Common myeloid progenitor, CD34-positive (primary cell): ENCODE measurements around the gene ZSCAN10. TPM values are rescaled to one million over a fixed set of nuclear protein-coding genes. Genes with fewer than 3 reads are reported as not detected.

ENCODE experiments used
- CTCF ChIA-PET: fragments of 350-600 bp; sonication (Branson Sonifier 250); formaldehyde crosslinking; loops from one replicate; lab custom pipeline; 2021; ENCODE audit warnings: antibody characterized with exemption; lab: Charles Lee
- POLR2A ChIA-PET: fragments of 350-600 bp; sonication (Branson Sonifier 250); formaldehyde crosslinking; loops from one replicate; lab custom pipeline; 2021; ENCODE audit warnings: antibody characterized with exemption; lab: Charles Lee
- DNase-seq, 3 donors: peaks; one replicate each; pipeline versions ENCODE4 v3.0.0 to v3.0.0-alpha.2; 2013
- H3K27ac ChIP-seq, 2 experiments: 1 replicate in 1 of 2; 2 replicates in 1 of 2; pipeline ENCODE4 v1.7.0; 2013; ENCODE audit warnings: inconsistent platforms in 2 of 2, low read length in 2 of 2, mild to moderate bottlenecking in 2 of 2, low read depth in 1 of 2, moderate library complexity in 1 of 2; ENCODE audit not compliant: severe bottlenecking in 2 of 2, insufficient read depth in 1 of 2, poor library complexity in 1 of 2
- H3K27me3 ChIP-seq, 5 experiments: replicated peaks in 2 of 5; 1 replicate in 3 of 5; 2 replicates in 2 of 5; pipeline versions ENCODE4 v1.6.1 to v1.7.0; 2013; ENCODE audit warnings: low read length in 4 of 5, mild to moderate bottlenecking in 2 of 5, moderate library complexity in 2 of 5, inconsistent platforms in 1 of 5; ENCODE audit not compliant: insufficient read depth in 5 of 5, control insufficient read depth in 4 of 5
- H3K36me3 ChIP-seq, 4 experiments: 1 replicate in 2 of 4; 2 replicates in 2 of 4; pipeline versions ENCODE4 v1.6.1 to v1.7.0; 2013; ENCODE audit warnings: low read length in 3 of 4, control low read depth in 1 of 4, mild to moderate bottlenecking in 1 of 4; ENCODE audit not compliant: control insufficient read depth in 4 of 4, insufficient read depth in 4 of 4
- H3K4me1 ChIP-seq, 4 experiments: 1 replicate in 3 of 4; 2 replicates in 1 of 4; pipeline versions ENCODE4 v1.6.1 to v1.7.1; 2013; ENCODE audit warnings: low read length in 3 of 4, mild to moderate bottlenecking in 3 of 4, control low read depth in 1 of 4, inconsistent platforms in 1 of 4, moderate library complexity in 1 of 4; ENCODE audit not compliant: control insufficient read depth in 4 of 4, insufficient read depth in 4 of 4; ENCODE audit errors: control extremely low read depth in 1 of 4
- H3K4me3 ChIP-seq, 7 experiments: 1 replicate in 4 of 7; 2 replicates in 3 of 7; pipeline versions ENCODE4 v1.5.1 to v1.7.0; 2013; ENCODE audit warnings: mild to moderate bottlenecking in 7 of 7, low read length in 6 of 7, moderate library complexity in 6 of 7, inconsistent platforms in 2 of 7, low read depth in 2 of 7, control low read depth in 1 of 7; ENCODE audit not compliant: insufficient read depth in 4 of 7, control insufficient read depth in 1 of 7; ENCODE audit errors: extremely low read depth in 1 of 7
- H3K9me3 ChIP-seq, 5 experiments: 1 replicate in 4 of 5; 2 replicates in 1 of 5; pipeline versions ENCODE4 v1.6.1 to v1.7.1; 2013; ENCODE audit warnings: low read length in 4 of 5, mild to moderate bottlenecking in 2 of 5, inconsistent platforms in 1 of 5, low read depth in 1 of 5, moderate library complexity in 1 of 5; ENCODE audit not compliant: control insufficient read depth in 4 of 5, insufficient read depth in 2 of 5; ENCODE audit errors: control extremely low read depth in 1 of 5
- WGBS: methylation state at CpG from one replicate; pipeline ENCODE4 v1.1.5; 2013; ENCODE audit not compliant: insufficient coverage; 5-methylcytosine and 5-hydroxymethylcytosine counted together
- polyA plus RNA-seq: library from polyadenylated mRNA; unstranded; fragments of 120-200 nt; gene quantifications from one replicate; pipeline ENCODE4 v1.2.1, GENCODE V29; 2013

The ZSCAN10 gene
- not detected for polyA plus RNA-seq

GRCh38 chr16:3098459-3099394 lies at the start of gene ZSCAN10:
Gene ZSCAN10 (minus strand): TSS chr16:3099294. CDS start chr16:3092937, 6,357 bp downstream.
- H3K27ac ChIP-seq, result no peak within 1 kb of the TSS
- H3K4me1 ChIP-seq, result peaks cover 10 to 41% (median 35%) of the 10 kb centered on the region in 4 experiments
- H3K9me3 ChIP-seq, result no peaks in the 10 kb centered on the region
- H3K36me3 ChIP-seq, result no peaks in the 10 kb centered on the region
- no peak for DNase-seq
- ChIA-PET CTCF (interaction anchor here (1.2 to 8.2 kb wide), 8 partner anchors 8 to 68 kb away, joined by 3 to 103 read pairs (median 8); no protein-coding TSS in a partner anchor), POLR2A (interaction anchor here (0.5 kb wide), 1 partner anchor 59 kb away, joined by 5 read pairs; no protein-coding TSS in a partner anchor)
- H3K27me3 ChIP-seq, result no peaks in the 10 kb centered on the region
- 80% methylated on average over 15 of the region's 21 CpGs for WGBS
- H3K4me3 ChIP-seq, result peak within 1 kb of the TSS in 6 of 7 experiments; percentile 9 to 59 (median 41)

- no peaks in the 10 kb centered on the region for H3K27me3 ChIP-seq
- POLR2A ChIA-PET, result no interaction called here
These were observed 49.4 kb upstream of the ZSCAN10 start for GRCh38 chr16:3148256-3149192.

DNA sequence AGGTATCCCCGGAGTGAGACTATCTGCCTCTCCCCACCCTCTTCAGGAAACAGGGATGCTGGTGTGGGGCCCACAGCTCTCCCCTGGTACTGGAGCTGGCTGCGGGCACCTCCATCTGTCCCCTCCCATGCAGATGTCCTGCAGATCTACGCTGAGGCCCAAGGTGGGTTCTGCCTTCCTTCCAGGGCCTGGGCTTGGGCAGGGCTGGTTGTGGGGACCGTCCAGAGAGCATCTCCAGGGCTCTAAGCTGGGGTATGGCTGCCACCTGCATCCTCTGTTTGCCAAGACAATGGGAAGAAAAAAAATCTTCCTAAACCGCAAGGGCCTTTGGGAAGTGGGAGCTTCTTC lies 48.6 kb upstream of the ZSCAN10 start:
- peaks cover 0 to 23% (median 16%) of the 10 kb centered on the region in 4 experiments for H3K4me1 ChIP-seq
- H3K27ac ChIP-seq, result no peak overlapping the region
- 94% methylated on average over 5 of the region's 5 CpGs for WGBS
- no peak for DNase-seq
- H3K4me3 ChIP-seq, result no peak overlapping the region
- ChIA-PET CTCF (interaction anchor here (0.7 to 9.3 kb wide), 8 partner anchors 8 to 316 kb away, joined by 3 to 121 read pairs (median 4); partner anchors contain the start of gene ZNF213), POLR2A (interaction anchor here (1.6 kb wide), 1 partner anchor 13 kb away, joined by 3 read pairs; the partner anchor contains the start of gene ZNF213)
- H3K36me3 ChIP-seq, result peaks cover 0 to 6% (median 2%) of the 10 kb centered on the region in 4 experiments
- no peaks in the 10 kb centered on the region for H3K9me3 ChIP-seq
- H3K27me3 ChIP-seq, result no peaks in the 10 kb centered on the region

More at GRCh38 chr16:3148256-3149192, 49.4 kb upstream of the ZSCAN10 start:
- CTCF ChIA-PET, result interaction anchor here (0.7 to 9.3 kb wide), 9 partner anchors 8 to 315 kb away, joined by 3 to 121 read pairs (median 5); partner anchors contain the start of gene ZNF213
- 97% methylated on average over 8 of the region's 13 CpGs for WGBS
- Histone ChIP-seq H3K27ac (no peak overlapping the region), H3K36me3 (no peaks in the 10 kb centered on the region), H3K9me3 (no peaks in the 10 kb centered on the region), H3K4me3 (no peak overlapping the region), H3K4me1 (peaks cover 0 to 23% (median 16%) of the 10 kb centered on the region in 4 experiments)
- DNase-seq, result no peak

DNA sequence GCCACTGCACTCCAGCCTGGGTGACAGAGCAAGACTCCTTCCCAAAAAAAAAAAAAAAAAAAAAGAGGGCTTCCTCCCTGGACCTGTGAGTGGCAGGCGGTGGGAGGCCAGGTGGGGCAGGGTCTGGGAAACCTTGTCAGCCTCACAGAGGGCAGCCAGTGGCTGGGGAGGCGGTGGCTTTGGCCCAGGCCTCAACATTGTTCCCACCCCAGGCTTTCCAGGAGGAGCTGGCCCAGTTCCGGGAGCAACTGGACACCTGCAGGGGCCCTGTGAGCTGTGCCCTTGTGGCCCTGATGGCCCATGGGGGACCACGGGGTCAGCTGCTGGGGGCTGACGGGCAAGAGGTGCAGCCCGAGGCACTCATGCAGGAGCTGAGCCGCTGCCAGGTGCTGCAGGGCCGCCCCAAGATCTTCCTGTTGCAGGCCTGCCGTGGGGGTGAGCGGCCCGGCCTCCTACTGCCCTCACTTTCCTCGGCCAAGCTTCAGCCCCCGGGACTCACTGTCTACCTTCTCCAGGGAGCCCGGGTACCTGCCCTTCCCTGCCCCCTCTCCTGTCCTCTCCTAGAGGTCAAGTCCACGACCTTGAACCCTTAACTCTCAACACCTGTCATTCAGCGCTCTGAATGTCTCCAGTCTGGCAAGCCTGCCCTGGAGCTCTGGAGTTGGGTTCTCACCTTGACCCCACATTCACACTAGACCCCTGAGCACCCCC lies 48.1 kb upstream of the ZSCAN10 start:
- no peak for DNase-seq
- H3K4me1 ChIP-seq, result peaks cover 0 to 20% (median 16%) of the 10 kb centered on the region in 4 experiments
- no peaks in the 10 kb centered on the region for H3K9me3 ChIP-seq
- no peaks in the 10 kb centered on the region for H3K27me3 ChIP-seq
- H3K4me3 ChIP-seq, result no peak overlapping the region
- H3K27ac ChIP-seq, result no peak overlapping the region
- ChIA-PET POLR2A (interaction anchor here (1.6 kb wide), 1 partner anchor 12 kb away, joined by 3 read pairs; the partner anchor contains the start of gene ZNF213), CTCF (interaction anchor here (1.2 to 9.3 kb wide), 5 partner anchors 7 to 116 kb away, joined by 3 to 121 read pairs (median 4); partner anchors contain the start of gene ZNF213)
- peaks cover 0 to 11% (median 4%) of the 10 kb centered on the region in 4 experiments for H3K36me3 ChIP-seq
- 94% methylated on average over 15 of the region's 16 CpGs for WGBS

DNA sequence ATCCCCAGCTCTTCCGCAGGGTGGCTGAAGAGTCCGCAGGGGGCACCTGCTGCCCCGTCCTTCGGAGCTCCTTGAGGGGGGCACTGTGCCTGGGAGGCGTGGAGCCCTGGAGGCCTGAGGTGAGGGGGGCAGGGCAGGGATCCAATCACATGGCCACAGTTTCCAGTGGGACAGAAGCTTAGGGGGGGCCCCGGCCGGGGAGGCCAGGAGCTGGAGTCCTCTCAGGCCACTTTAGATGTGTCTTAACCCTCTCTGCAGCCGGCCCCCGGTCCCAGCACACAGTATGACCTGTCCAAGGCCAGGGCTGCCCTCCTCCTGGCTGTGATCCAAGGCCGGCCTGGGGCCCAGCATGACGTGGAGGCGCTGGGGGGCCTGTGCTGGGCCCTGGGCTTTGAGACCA lies 46.6 kb upstream of the ZSCAN10 start:
- Histone ChIP-seq H3K9me3 (no peaks in the 10 kb centered on the region), H3K27me3 (no peaks in the 10 kb centered on the region), H3K4me1 (peaks cover 0 to 14% (median 8%) of the 10 kb centered on the region in 4 experiments), H3K27ac (no peak overlapping the region), H3K4me3 (no peak overlapping the region), H3K36me3 (peaks cover 0 to 26% (median 11%) of the 10 kb centered on the region in 4 experiments)
- CTCF ChIA-PET, result interaction anchor here (1.2 to 9.3 kb wide), 2 partner anchors 13 kb away, joined by 4 to 121 read pairs; partner anchors contain the start of gene ZNF213
- WGBS, result 96% methylated on average over 12 of the region's 12 CpGs
- no peak for DNase-seq
- POLR2A ChIA-PET, result interaction anchor here (0.5 kb wide), 1 partner anchor 422 kb away, joined by 4 read pairs; no protein-coding TSS in a partner anchor

GRCh38 chr16:3145151-3145550 lies 46.1 kb upstream of the ZSCAN10 start:
- H3K9me3 ChIP-seq, result no peaks in the 10 kb centered on the region
- peaks cover 0 to 28% (median 13%) of the 10 kb centered on the region in 4 experiments for H3K36me3 ChIP-seq
- peaks cover 0 to 12% (median 7%) of the 10 kb centered on the region in 4 experiments for H3K4me1 ChIP-seq
- H3K27ac ChIP-seq, result no peak overlapping the region
- no peak overlapping the region for H3K4me3 ChIP-seq
- DNase-seq, result no peak
- ChIA-PET CTCF (interaction anchor here (1.2 to 9.3 kb wide), 2 partner anchors 13 to 14 kb away, joined by 4 to 121 read pairs; partner anchors contain the start of gene ZNF213), POLR2A (no interaction called here)
- no peaks in the 10 kb centered on the region for H3K27me3 ChIP-seq
- WGBS, result 95% methylated on average over 10 of the region's 10 CpGs
